Skeletal muscle tissue (tissue), 4 donors: ENCODE data around the gene CNDP2. TPM values are rescaled to one million over a fixed set of nuclear protein-coding genes. Genes with fewer than 3 reads are reported as not detected.

ENCODE experiments used
- H3K27ac ChIP-seq: one replicate; pipeline ENCODE4 v1.7.0; 2013; ENCODE audit warnings: mild to moderate bottlenecking, low read depth, low read length, inconsistent platforms
- H3K27me3 ChIP-seq, 3 donors: one replicate each; pipeline ENCODE4 v1.7.0; 2013; ENCODE audit warnings: low read length in 3 of 3; ENCODE audit not compliant: control insufficient read depth in 3 of 3, insufficient read depth in 3 of 3
- H3K36me3 ChIP-seq, 3 donors: one replicate each; pipeline ENCODE4 v1.7.0; 2013; ENCODE audit warnings: low read length in 3 of 3; ENCODE audit not compliant: control insufficient read depth in 3 of 3, insufficient read depth in 3 of 3
- H3K4me1 ChIP-seq, 3 donors: one replicate each; pipeline ENCODE4 v1.7.0; 2013; ENCODE audit warnings: low read length in 3 of 3, mild to moderate bottlenecking in 3 of 3; ENCODE audit not compliant: control insufficient read depth in 3 of 3, insufficient read depth in 3 of 3
- H3K4me3 ChIP-seq, 3 donors: one replicate each; pipeline ENCODE4 v1.7.0; 2013; ENCODE audit warnings: low read length in 3 of 3
- H3K9ac ChIP-seq, 3 donors: one replicate each; pipeline ENCODE4 v1.7.0; 2013; ENCODE audit warnings: low read length in 3 of 3, mild to moderate bottlenecking in 3 of 3, moderate library complexity in 2 of 3, low read depth in 1 of 3
- H3K9me3 ChIP-seq, 3 donors: one replicate each; pipeline ENCODE4 v1.7.0; 2013; ENCODE audit warnings: low read length in 3 of 3; ENCODE audit not compliant: control insufficient read depth in 3 of 3
- total RNA-seq: library from RNA; depleted of rRNA; stranded (reverse); fragments of >200 nt; gene quantifications from one replicate; pipeline ENCODE4 v1.2.3, GENCODE V29; 2014
- donor health status: Osteomylitis.

Gene CNDP2
- total RNA-seq = 25.6 TPM

GRCh38 chr18:74495581-74496507 is at the start of gene CNDP2:
Gene CNDP2, plus strand, starts transcription at chr18:74496363. Its CDS starts 3,611 bp downstream, at chr18:74499974.
- no peaks in the 10 kb centered on the region for H3K36me3 ChIP-seq
- peaks cover 0 to 4% (median 0%) of the 10 kb centered on the region in 3 donors for H3K9me3 ChIP-seq
- peak within 1 kb of the TSS; percentile 84 to 91 (median 90) for H3K9ac ChIP-seq
- peak within 1 kb of the TSS; percentile 87 to 93 (median 91) for H3K4me3 ChIP-seq
- peaks cover 10 to 22% (median 20%) of the 10 kb centered on the region in 3 donors for H3K4me1 ChIP-seq
- no peaks in the 10 kb centered on the region for H3K27me3 ChIP-seq
- peak within 1 kb of the TSS; percentile 86 for H3K27ac ChIP-seq

- peaks cover 0 to 5% (median 4%) of the 10 kb centered on the region in 3 donors for H3K4me1 ChIP-seq
- no peak overlapping the region for H3K9ac ChIP-seq
- no peak overlapping the region for H3K27ac ChIP-seq
- H3K9me3 ChIP-seq = no peaks in the 10 kb centered on the region
- peaks cover 12 to 21% (median 16%) of the 10 kb centered on the region in 3 donors for H3K27me3 ChIP-seq
- no peaks in the 10 kb centered on the region for H3K36me3 ChIP-seq
- H3K4me3 ChIP-seq = no peak overlapping the region
These were observed 49.3 kb upstream of the CNDP2 start for GRCh38 chr18:74446631-74447403.

- peaks cover 0 to 5% (median 4%) of the 10 kb centered on the region in 3 donors for H3K4me1 ChIP-seq
- no peaks in the 10 kb centered on the region for H3K36me3 ChIP-seq
- H3K9ac ChIP-seq = no peak overlapping the region
- no peak overlapping the region for H3K27ac ChIP-seq
- peaks cover 12 to 21% (median 16%) of the 10 kb centered on the region in 3 donors for H3K27me3 ChIP-seq
- no peaks in the 10 kb centered on the region for H3K9me3 ChIP-seq
- no peak overlapping the region for H3K4me3 ChIP-seq
These were observed 48.6 kb upstream of the CNDP2 start for GRCh38 chr18:74447404-74448152.

- Histone ChIP-seq H3K9ac (no peak overlapping the region), H3K4me1 (peaks cover 0 to 4% (median 3%) of the 10 kb centered on the region in 3 donors), H3K9me3 (no peaks in the 10 kb centered on the region), H3K27me3 (peaks cover 12 to 27% (median 24%) of the 10 kb centered on the region in 3 donors), H3K36me3 (no peaks in the 10 kb centered on the region), H3K27ac (no peak overlapping the region), H3K4me3 (no peak overlapping the region)
These were observed 45.5 kb upstream of the CNDP2 start for GRCh38 chr18:74450626-74451025.

GRCh38 chr18:74451148-74451547 is 45.0 kb upstream of the CNDP2 start:
- Histone ChIP-seq H3K27me3 (peaks cover 14 to 32% (median 27%) of the 10 kb centered on the region in 3 donors), H3K36me3 (no peaks in the 10 kb centered on the region), H3K27ac (no peak overlapping the region), H3K4me1 (peaks cover 2 to 7% (median 2%) of the 10 kb centered on the region in 3 donors), H3K9me3 (no peaks in the 10 kb centered on the region), H3K9ac (no peak overlapping the region), H3K4me3 (no peak overlapping the region)

- no peak overlapping the region for H3K9ac ChIP-seq
- no peak overlapping the region for H3K4me3 ChIP-seq
- H3K27me3 ChIP-seq = peaks cover 30 to 43% (median 34%) of the 10 kb centered on the region in 3 donors
- no peaks in the 10 kb centered on the region for H3K9me3 ChIP-seq
- no peak overlapping the region for H3K27ac ChIP-seq
- peaks cover 9 to 14% (median 11%) of the 10 kb centered on the region in 3 donors for H3K4me1 ChIP-seq
- H3K36me3 ChIP-seq = no peaks in the 10 kb centered on the region
These were observed 43.1 kb upstream of the CNDP2 start for GRCh38 chr18:74453016-74453566.

GRCh38 chr18:74453642-74454198 is 42.4 kb upstream of the CNDP2 start:
- H3K27ac ChIP-seq = no peak overlapping the region
- H3K27me3 ChIP-seq = peaks cover 27 to 42% (median 37%) of the 10 kb centered on the region in 3 donors
- peaks cover 9 to 16% (median 11%) of the 10 kb centered on the region in 3 donors for H3K4me1 ChIP-seq
- no peak overlapping the region for H3K9ac ChIP-seq
- H3K9me3 ChIP-seq = no peaks in the 10 kb centered on the region
- H3K4me3 ChIP-seq = no peak overlapping the region
- no peaks in the 10 kb centered on the region for H3K36me3 ChIP-seq

- Histone ChIP-seq H3K9ac (no peak overlapping the region), H3K27ac (no peak overlapping the region), H3K9me3 (no peaks in the 10 kb centered on the region), H3K4me1 (peaks cover 9 to 16% (median 11%) of the 10 kb centered on the region in 3 donors), H3K27me3 (peaks cover 27 to 42% (median 37%) of the 10 kb centered on the region in 3 donors), H3K4me3 (no peak overlapping the region), H3K36me3 (no peaks in the 10 kb centered on the region)
These were observed 41.8 kb upstream of the CNDP2 start for GRCh38 chr18:74454279-74454751.

GRCh38 chr18:74455386-74455785 is 40.8 kb upstream of the CNDP2 start:
- H3K36me3 ChIP-seq = no peaks in the 10 kb centered on the region
- no peak overlapping the region for H3K9ac ChIP-seq
- no peak overlapping the region for H3K4me3 ChIP-seq
- peaks cover 9 to 16% (median 11%) of the 10 kb centered on the region in 3 donors for H3K4me1 ChIP-seq
- H3K9me3 ChIP-seq = no peaks in the 10 kb centered on the region
- peaks cover 25 to 40% (median 37%) of the 10 kb centered on the region in 3 donors for H3K27me3 ChIP-seq
- no peak overlapping the region for H3K27ac ChIP-seq
